22Rv1 (cell line): ENCODE measurements around the gene ABCD2.

Experiments
- CTCF ChIP-seq: fragments of 450-650 bp; IDR thresholded peaks from 2 replicates; pipeline ENCODE4 v1.5.1; 2017; ENCODE audit warnings: mild to moderate bottlenecking
- ZFX ChIP-seq: fragments of 450-650 bp; IDR thresholded peaks from 2 replicates; pipeline ENCODE4 v1.6.1; 2017; ENCODE audit warnings: antibody characterized with exemption, borderline replicate concordance

GRCh38 chr12:39616666-39617065 is 2.9 kb downstream of the ABCD2 start:
- no peak for TF ChIP-seq CTCF
- TF ChIP-seq ZFX = no peak
